HEK293 (cell line): ENCODE results near the gene UTP11.
A peak's percentile ranks its signal among the peaks of the same experiment; 100 is the strongest.

Experiments used
- EGR2 ChIP-seq: fragments of 450-650 bp; formaldehyde crosslinking; IDR thresholded peaks from 2 replicates; pipeline ENCODE4 v1.5.1; 2016; ENCODE audit warnings: low read depth, missing biosample characterization, missing genetic modification characterization
- GLI4 ChIP-seq: fragments of 450-650 bp; formaldehyde crosslinking; IDR thresholded peaks from 2 replicates; pipeline ENCODE4 v1.5.1; 2016; ENCODE audit warnings: missing biosample characterization, missing genetic modification characterization
- MZF1 ChIP-seq: fragments of 450-650 bp; formaldehyde crosslinking; IDR thresholded peaks from 2 replicates; pipeline ENCODE4 v1.5.1; 2017; ENCODE audit warnings: missing biosample characterization, missing genetic modification characterization, borderline replicate concordance
- ZBTB8A ChIP-seq: fragments of 450-650 bp; formaldehyde crosslinking; IDR thresholded peaks from 2 replicates; pipeline ENCODE4 v1.5.1; 2016; ENCODE audit warnings: missing biosample characterization, missing genetic modification characterization
- ZFHX2 ChIP-seq: fragments of 450-650 bp; formaldehyde crosslinking; conservative IDR thresholded peaks from 2 replicates; pipeline ENCODE4 v1.5.1; 2016; ENCODE audit warnings: missing biosample characterization, missing genetic modification characterization
- ZNF169 ChIP-seq: fragments of 450-650 bp; formaldehyde crosslinking; IDR thresholded peaks from 2 replicates; pipeline ENCODE4 v1.5.1; 2016; ENCODE audit warnings: missing biosample characterization, missing genetic modification characterization
- ZNF239 ChIP-seq: fragments of 450-650 bp; formaldehyde crosslinking; IDR thresholded peaks from 2 replicates; pipeline ENCODE4 v1.5.1; 2016; ENCODE audit warnings: missing biosample characterization, missing genetic modification characterization
- ZNF302 ChIP-seq: fragments of 450-650 bp; formaldehyde crosslinking; IDR thresholded peaks from 2 replicates; pipeline ENCODE4 v1.5.1; 2016; ENCODE audit warnings: missing biosample characterization, missing genetic modification characterization, low read depth
- ZNF335 ChIP-seq: fragments of 450-650 bp; formaldehyde crosslinking; conservative IDR thresholded peaks from 2 replicates; pipeline ENCODE4 v1.5.1; 2016; ENCODE audit warnings: missing biosample characterization, missing genetic modification characterization
- ZNF341 ChIP-seq: fragments of 450-650 bp; formaldehyde crosslinking; IDR thresholded peaks from 2 replicates; pipeline ENCODE4; 2016; ENCODE audit warnings: low read depth, missing biosample characterization, missing genetic modification characterization
- ZNF560 ChIP-seq: fragments of 450-650 bp; formaldehyde crosslinking; IDR thresholded peaks from 2 replicates; pipeline ENCODE4 v1.5.1; 2017; ENCODE audit warnings: missing biosample characterization, missing genetic modification characterization, borderline replicate concordance
- ZNF658 ChIP-seq: fragments of 450-650 bp; formaldehyde crosslinking; IDR thresholded peaks from 2 replicates; pipeline ENCODE4; 2016; ENCODE audit warnings: missing biosample characterization, missing genetic modification characterization
- ZNF768 ChIP-seq: fragments of 450-650 bp; formaldehyde crosslinking; IDR thresholded peaks from 2 replicates; pipeline ENCODE4 v1.5.1; 2018; ENCODE audit warnings: missing biosample characterization, mild to moderate bottlenecking, missing genetic modification characterization
- ZNF791 ChIP-seq: fragments of 450-650 bp; formaldehyde crosslinking; IDR thresholded peaks from 2 replicates; pipeline ENCODE4 v1.5.1; 2016; ENCODE audit warnings: missing biosample characterization, missing genetic modification characterization
- TF ChIP-seq, protein P1 (sequence below): fragments of 450-650 bp; formaldehyde crosslinking; IDR thresholded peaks from 2 replicates; pipeline ENCODE4 v1.5.1; 2016; ENCODE audit warnings: missing biosample characterization, missing genetic modification characterization
- TF ChIP-seq, protein P2 (sequence below): fragments of 450-650 bp; formaldehyde crosslinking; IDR thresholded peaks from 2 replicates; pipeline ENCODE4 v1.5.1; 2017; ENCODE audit warnings: missing biosample characterization, missing genetic modification characterization
- TF ChIP-seq, protein P3 (sequence below): fragments of 450-650 bp; formaldehyde crosslinking; IDR thresholded peaks from 2 replicates; pipeline ENCODE4 v1.5.1; 2016; ENCODE audit warnings: missing biosample characterization, missing genetic modification characterization
- TF ChIP-seq, protein P4 (sequence below): fragments of 450-650 bp; formaldehyde crosslinking; IDR thresholded peaks from 2 replicates; pipeline ENCODE4 v1.5.1; 2016; ENCODE audit warnings: missing biosample characterization, missing genetic modification characterization
- TF ChIP-seq, protein P5 (sequence below): fragments of 450-650 bp; formaldehyde crosslinking; IDR thresholded peaks from 2 replicates; pipeline ENCODE4 v1.5.1; 2016; ENCODE audit warnings: missing biosample characterization, missing genetic modification characterization
- TF ChIP-seq, protein P6 (sequence below): fragments of 450-650 bp; IDR thresholded peaks from 2 replicates; pipeline ENCODE4 v1.5.1; 2018; ENCODE audit warnings: missing biosample characterization, mild to moderate bottlenecking, missing genetic modification characterization

The UTP11 gene

DNA sequence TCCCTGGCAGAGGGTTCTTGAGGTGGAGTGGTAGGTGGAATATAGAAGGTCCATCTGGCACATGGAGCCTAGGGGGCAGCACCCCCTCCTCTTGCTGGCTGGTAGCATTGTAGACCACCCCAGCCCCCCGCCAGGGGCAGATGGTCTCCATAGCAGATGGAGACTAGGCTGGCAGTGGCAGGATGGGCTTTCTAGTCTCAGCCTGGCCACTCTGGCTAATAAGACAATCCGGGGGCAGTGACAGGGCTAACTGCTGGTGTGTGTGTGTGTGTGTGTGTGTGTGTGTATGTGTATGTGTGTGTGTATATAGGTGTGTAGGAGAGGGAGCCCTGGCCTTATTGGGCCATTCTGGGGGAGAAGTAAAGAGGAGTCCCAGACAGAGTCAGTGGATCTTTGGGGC, 16.1 kb downstream of the UTP11 start (continued):
- TF ChIP-seq, protein P1, sequence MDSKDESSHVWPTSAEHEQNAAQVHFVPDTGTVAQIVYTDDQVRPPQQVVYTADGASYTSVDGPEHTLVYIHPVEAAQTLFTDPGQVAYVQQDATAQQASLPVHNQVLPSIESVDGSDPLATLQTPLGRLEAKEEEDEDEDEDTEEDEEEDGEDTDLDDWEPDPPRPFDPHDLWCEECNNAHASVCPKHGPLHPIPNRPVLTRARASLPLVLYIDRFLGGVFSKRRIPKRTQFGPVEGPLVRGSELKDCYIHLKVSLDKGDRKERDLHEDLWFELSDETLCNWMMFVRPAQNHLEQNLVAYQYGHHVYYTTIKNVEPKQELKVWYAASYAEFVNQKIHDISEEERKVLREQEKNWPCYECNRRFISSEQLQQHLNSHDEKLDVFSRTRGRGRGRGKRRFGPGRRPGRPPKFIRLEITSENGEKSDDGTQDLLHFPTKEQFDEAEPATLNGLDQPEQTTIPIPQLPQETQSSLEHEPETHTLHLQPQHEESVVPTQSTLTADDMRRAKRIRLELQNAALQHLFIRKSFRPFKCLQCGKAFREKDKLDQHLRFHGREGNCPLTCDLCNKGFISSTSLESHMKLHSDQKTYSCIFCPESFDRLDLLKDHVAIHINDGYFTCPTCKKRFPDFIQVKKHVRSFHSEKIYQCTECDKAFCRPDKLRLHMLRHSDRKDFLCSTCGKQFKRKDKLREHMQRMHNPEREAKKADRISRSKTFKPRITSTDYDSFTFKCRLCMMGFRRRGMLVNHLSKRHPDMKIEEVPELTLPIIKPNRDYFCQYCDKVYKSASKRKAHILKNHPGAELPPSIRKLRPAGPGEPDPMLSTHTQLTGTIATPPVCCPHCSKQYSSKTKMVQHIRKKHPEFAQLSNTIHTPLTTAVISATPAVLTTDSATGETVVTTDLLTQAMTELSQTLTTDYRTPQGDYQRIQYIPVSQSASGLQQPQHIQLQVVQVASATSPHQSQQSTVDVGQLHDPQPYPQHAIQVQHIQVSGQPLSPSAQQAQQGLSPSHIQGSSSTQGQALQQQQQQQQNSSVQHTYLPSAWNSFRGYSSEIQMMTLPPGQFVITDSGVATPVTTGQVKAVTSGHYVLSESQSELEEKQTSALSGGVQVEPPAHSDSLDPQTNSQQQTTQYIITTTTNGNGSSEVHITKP (tag by site-specific recombination), result no peak
- TF ChIP-seq ZNF768, result no peak
- TF ChIP-seq, protein P2, sequence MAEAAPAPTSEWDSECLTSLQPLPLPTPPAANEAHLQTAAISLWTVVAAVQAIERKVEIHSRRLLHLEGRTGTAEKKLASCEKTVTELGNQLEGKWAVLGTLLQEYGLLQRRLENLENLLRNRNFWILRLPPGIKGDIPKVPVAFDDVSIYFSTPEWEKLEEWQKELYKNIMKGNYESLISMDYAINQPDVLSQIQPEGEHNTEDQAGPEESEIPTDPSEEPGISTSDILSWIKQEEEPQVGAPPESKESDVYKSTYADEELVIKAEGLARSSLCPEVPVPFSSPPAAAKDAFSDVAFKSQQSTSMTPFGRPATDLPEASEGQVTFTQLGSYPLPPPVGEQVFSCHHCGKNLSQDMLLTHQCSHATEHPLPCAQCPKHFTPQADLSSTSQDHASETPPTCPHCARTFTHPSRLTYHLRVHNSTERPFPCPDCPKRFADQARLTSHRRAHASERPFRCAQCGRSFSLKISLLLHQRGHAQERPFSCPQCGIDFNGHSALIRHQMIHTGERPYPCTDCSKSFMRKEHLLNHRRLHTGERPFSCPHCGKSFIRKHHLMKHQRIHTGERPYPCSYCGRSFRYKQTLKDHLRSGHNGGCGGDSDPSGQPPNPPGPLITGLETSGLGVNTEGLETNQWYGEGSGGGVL (tag by site-specific recombination), result peak; percentile 22; the same call in 1 of the 2 replicates
- peak; percentile 91 for TF ChIP-seq EGR2 (tag by site-specific recombination)
- no peak for TF ChIP-seq MZF1
- no peak for TF ChIP-seq ZNF560
- TF ChIP-seq, protein P3, sequence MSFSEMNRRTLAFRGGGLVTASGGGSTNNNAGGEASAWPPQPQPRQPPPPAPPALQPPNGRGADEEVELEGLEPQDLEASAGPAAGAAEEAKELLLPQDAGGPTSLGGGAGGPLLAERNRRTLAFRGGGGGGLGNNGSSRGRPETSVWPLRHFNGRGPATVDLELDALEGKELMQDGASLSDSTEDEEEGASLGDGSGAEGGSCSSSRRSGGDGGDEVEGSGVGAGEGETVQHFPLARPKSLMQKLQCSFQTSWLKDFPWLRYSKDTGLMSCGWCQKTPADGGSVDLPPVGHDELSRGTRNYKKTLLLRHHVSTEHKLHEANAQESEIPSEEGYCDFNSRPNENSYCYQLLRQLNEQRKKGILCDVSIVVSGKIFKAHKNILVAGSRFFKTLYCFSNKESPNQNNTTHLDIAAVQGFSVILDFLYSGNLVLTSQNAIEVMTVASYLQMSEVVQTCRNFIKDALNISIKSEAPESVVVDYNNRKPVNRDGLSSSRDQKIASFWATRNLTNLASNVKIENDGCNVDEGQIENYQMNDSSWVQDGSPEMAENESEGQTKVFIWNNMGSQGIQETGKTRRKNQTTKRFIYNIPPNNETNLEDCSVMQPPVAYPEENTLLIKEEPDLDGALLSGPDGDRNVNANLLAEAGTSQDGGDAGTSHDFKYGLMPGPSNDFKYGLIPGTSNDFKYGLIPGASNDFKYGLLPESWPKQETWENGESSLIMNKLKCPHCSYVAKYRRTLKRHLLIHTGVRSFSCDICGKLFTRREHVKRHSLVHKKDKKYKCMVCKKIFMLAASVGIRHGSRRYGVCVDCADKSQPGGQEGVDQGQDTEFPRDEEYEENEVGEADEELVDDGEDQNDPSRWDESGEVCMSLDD (tag by site-specific recombination), result peak; percentile 49; the same call in 1 of the 2 replicates
- TF ChIP-seq, protein P4, sequence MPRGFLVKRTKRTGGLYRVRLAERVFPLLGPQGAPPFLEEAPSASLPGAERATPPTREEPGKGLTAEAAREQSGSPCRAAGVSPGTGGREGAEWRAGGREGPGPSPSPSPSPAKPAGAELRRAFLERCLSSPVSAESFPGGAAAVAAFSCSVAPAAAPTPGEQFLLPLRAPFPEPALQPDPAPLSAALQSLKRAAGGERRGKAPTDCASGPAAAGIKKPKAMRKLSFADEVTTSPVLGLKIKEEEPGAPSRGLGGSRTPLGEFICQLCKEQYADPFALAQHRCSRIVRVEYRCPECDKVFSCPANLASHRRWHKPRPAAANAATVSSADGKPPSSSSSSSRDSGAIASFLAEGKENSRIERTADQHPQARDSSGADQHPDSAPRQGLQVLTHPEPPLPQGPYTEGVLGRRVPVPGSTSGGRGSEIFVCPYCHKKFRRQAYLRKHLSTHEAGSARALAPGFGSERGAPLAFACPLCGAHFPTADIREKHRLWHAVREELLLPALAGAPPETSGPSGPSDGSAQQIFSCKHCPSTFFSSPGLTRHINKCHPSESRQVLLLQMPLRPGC (tag by site-specific recombination), result no peak
- no peak for TF ChIP-seq ZNF169 (tag by site-specific recombination)
- TF ChIP-seq ZFHX2 (tag by site-specific recombination), result peak; percentile 92
- TF ChIP-seq ZNF791, result no peak
- no peak for TF ChIP-seq ZNF335 (tag by site-specific recombination)
- TF ChIP-seq ZNF341 (tag by site-specific recombination), result no peak
- TF ChIP-seq ZBTB8A (tag by site-specific recombination), result no peak
- TF ChIP-seq ZNF239, result no peak
- TF ChIP-seq, protein P5, sequence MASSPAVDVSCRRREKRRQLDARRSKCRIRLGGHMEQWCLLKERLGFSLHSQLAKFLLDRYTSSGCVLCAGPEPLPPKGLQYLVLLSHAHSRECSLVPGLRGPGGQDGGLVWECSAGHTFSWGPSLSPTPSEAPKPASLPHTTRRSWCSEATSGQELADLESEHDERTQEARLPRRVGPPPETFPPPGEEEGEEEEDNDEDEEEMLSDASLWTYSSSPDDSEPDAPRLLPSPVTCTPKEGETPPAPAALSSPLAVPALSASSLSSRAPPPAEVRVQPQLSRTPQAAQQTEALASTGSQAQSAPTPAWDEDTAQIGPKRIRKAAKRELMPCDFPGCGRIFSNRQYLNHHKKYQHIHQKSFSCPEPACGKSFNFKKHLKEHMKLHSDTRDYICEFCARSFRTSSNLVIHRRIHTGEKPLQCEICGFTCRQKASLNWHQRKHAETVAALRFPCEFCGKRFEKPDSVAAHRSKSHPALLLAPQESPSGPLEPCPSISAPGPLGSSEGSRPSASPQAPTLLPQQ (tag by site-specific recombination), result no peak
- TF ChIP-seq, protein P6, sequence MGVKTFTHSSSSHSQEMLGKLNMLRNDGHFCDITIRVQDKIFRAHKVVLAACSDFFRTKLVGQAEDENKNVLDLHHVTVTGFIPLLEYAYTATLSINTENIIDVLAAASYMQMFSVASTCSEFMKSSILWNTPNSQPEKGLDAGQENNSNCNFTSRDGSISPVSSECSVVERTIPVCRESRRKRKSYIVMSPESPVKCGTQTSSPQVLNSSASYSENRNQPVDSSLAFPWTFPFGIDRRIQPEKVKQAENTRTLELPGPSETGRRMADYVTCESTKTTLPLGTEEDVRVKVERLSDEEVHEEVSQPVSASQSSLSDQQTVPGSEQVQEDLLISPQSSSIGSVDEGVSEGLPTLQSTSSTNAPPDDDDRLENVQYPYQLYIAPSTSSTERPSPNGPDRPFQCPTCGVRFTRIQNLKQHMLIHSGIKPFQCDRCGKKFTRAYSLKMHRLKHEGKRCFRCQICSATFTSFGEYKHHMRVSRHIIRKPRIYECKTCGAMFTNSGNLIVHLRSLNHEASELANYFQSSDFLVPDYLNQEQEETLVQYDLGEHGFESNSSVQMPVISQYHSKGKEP (tag by site-specific recombination), result no peak
- TF ChIP-seq ZNF658, result no peak
- TF ChIP-seq ZNF302 (tag by site-specific recombination), result no peak
- no peak for TF ChIP-seq GLI4 (tag by site-specific recombination)
- TF ChIP-seq, all 188 proteins: peak for 7
